Osteocyte (in vitro differentiated cells): Measurements from ENCODE around the gene ASTE1. TPM values are rescaled to one million over a fixed set of nuclear protein-coding genes. Genes with fewer than 3 reads are reported as not detected.
"Not testable (repeated sequence)": the region's sequence is repeated elsewhere in the genome, so short reads cannot be mapped to it uniquely, and the experiment has no call there.

Experiments used
- DNase-seq: peaks from one replicate; pipeline ENCODE4 v3.0.0; 2021; ENCODE audit warnings: mixed read lengths; ENCODE audit not compliant: unreplicated experiment; ENCODE audit errors: extremely low spot score
- H3K27ac Mint-ChIP-seq: one replicate; pipeline ENCODE4 v1.8.0; 2021; ENCODE audit warnings: mild to moderate bottlenecking, mixed read lengths; ENCODE audit not compliant: unreplicated experiment
- H3K27me3 Mint-ChIP-seq: one replicate; pipeline ENCODE4 v1.8.0; 2021; ENCODE audit warnings: mixed read lengths; ENCODE audit not compliant: unreplicated experiment
- H3K36me3 Mint-ChIP-seq: one replicate; pipeline ENCODE4 v1.8.0; 2021; ENCODE audit warnings: mixed read lengths; ENCODE audit not compliant: unreplicated experiment
- H3K4me1 Mint-ChIP-seq: one replicate; pipeline ENCODE4 v1.8.0; 2021; ENCODE audit warnings: mixed read lengths; ENCODE audit not compliant: unreplicated experiment
- H3K4me3 Mint-ChIP-seq: one replicate; pipeline ENCODE4 v1.8.0; 2021; ENCODE audit warnings: mild to moderate bottlenecking, moderate library complexity, mixed read lengths; ENCODE audit not compliant: unreplicated experiment
- H3K9me3 Mint-ChIP-seq: one replicate; pipeline ENCODE4 v1.8.0; 2021; ENCODE audit warnings: mixed read lengths; ENCODE audit not compliant: unreplicated experiment
- CTCF ChIP-seq: fragments of 200-600 bp; sonication (generic); IDR thresholded peaks from 2 replicates; pipeline ENCODE4 v1.5.0; 2021; ENCODE audit warnings: antibody characterized with exemption, mild to moderate bottlenecking, moderate library complexity
- total RNA-seq: library from RNA; stranded (reverse); gene quantifications from 2 replicates; pipeline ENCODE4 v1.2.1, GENCODE V29; 2021

ASTE1 gene
- total RNA-seq, 1 donor from 2014 or later = 6.6 TPM

GRCh38 chr3:130979117-130979516 lies 47.5 kb downstream of the ASTE1 start:
- TF ChIP-seq CTCF = no peak
- no peaks in the 10 kb centered on the region for H3K27me3 Mint-ChIP-seq
- no peaks in the 10 kb centered on the region for H3K4me1 Mint-ChIP-seq
- no peak for DNase-seq
- no peak overlapping the region for H3K27ac Mint-ChIP-seq
- no peaks in the 10 kb centered on the region for H3K9me3 Mint-ChIP-seq
- no peak overlapping the region for H3K4me3 Mint-ChIP-seq
- peaks cover 41% of the 10 kb centered on the region for H3K36me3 Mint-ChIP-seq

DNA sequence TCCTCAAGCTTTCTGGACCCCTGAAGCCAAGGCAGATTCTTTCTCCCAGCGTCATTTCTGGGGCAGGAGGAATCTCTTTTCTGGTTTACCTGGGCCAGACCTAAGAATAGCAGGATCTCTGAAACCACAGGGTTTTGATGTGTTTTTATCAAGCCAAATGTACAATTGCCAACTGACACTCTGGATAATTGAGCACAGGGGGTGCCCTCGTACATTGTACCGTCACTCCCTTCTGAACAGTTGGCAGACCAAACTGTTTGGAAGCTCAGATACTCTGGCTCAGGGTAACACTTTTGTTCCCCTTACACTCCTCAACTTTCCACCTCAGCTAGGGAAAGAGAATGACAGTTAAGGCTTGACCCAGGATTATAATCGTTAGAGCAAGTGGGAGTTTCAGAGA lies 49.9 kb downstream of the ASTE1 start:
- Mint-ChIP-seq H3K27me3 (no peaks in the 10 kb centered on the region), H3K9me3 (no peaks in the 10 kb centered on the region), H3K4me3 (no peak overlapping the region), H3K4me1 (no peaks in the 10 kb centered on the region), H3K36me3 (peaks cover 45% of the 10 kb centered on the region), H3K27ac (no peak overlapping the region)
- no peak for TF ChIP-seq CTCF
- no peak for DNase-seq

DNA sequence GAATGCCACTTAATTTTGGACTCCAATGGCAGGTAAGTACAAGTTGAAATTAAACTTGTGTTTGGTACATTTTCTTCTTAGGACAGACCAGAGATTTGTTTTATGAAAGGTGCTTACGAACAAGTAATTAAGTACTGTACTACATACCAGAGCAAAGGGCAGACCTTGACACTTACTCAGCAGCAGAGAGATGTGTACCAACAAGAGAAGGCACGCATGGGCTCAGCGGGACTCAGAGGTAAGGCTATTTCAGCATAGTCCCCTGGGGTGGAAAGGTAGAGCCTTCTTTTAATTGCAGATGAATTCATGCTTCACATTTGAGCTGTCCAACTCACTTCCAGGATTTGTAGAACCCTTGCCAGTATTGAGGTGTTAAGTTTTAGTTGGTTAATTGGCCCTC lies 51.4 kb downstream of the ASTE1 start:
- no peaks in the 10 kb centered on the region for H3K27me3 Mint-ChIP-seq
- H3K36me3 Mint-ChIP-seq = peaks cover 48% of the 10 kb centered on the region
- no peaks in the 10 kb centered on the region for H3K4me1 Mint-ChIP-seq
- TF ChIP-seq CTCF = no peak
- no peak overlapping the region for H3K27ac Mint-ChIP-seq
- no peak for DNase-seq
- no peaks in the 10 kb centered on the region for H3K9me3 Mint-ChIP-seq
- H3K4me3 Mint-ChIP-seq = no peak overlapping the region

DNA sequence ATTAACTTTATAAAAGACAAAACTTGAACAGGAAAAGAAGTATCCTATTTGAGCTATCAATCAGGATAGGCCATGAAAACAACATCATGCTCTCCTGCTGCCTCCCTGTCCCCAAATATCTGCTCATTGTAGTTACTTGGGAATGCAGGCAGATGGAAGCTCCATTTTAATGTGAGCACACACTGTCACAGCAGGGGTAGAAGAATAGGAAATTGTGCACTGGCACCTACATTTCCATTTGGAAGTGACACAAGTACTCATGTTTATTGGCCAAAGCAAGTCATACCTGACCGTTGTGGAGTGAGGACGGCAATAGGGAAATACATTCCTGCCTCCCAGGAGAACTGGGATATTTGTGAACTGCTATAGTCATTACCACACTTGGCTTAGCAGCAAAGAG lies 52.4 kb downstream of the ASTE1 start:
- no peak for DNase-seq
- Mint-ChIP-seq H3K9me3 (no peaks in the 10 kb centered on the region), H3K27ac (no peak overlapping the region), H3K27me3 (no peaks in the 10 kb centered on the region), H3K4me3 (no peak overlapping the region), H3K36me3 (peaks cover 46% of the 10 kb centered on the region), H3K4me1 (no peaks in the 10 kb centered on the region)
- no peak for TF ChIP-seq CTCF

DNA sequence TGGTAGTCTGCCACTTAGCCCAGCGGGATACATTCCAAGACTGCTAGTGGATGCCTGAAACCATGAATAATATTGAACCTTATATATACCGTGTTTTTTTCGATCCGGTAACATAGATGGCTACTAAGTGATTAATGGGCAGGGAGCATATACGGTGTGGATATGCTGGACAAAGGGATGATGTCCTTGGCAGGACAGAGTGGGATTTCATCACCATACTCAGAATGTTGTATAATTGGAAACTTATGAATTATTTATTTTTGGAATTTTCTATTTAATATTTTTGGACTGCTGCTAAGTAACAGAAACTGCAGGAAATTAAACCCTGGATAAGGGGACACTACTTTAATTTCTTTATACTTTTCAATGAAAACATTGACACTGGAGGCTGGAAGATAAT lies 53.2 kb downstream of the ASTE1 start:
- no peak overlapping the region for H3K4me3 Mint-ChIP-seq
- DNase-seq = no peak
- H3K27ac Mint-ChIP-seq = no peak overlapping the region
- H3K36me3 Mint-ChIP-seq = peaks cover 46% of the 10 kb centered on the region
- TF ChIP-seq CTCF = no peak
- no peaks in the 10 kb centered on the region for H3K4me1 Mint-ChIP-seq
- H3K27me3 Mint-ChIP-seq = no peaks in the 10 kb centered on the region
- no peaks in the 10 kb centered on the region for H3K9me3 Mint-ChIP-seq

GRCh38 chr3:130972592-130972991 lies 54.0 kb downstream of the ASTE1 start:
- DNase-seq, H3K27me3 Mint-ChIP-seq, H3K9me3 Mint-ChIP-seq, H3K27ac Mint-ChIP-seq, H3K4me3 Mint-ChIP-seq, H3K4me1 Mint-ChIP-seq: not testable (repeated sequence)
- H3K36me3 Mint-ChIP-seq = peaks cover 46% of the 10 kb centered on the region
